NT2/D1 (cell line): ENCODE measurements around the gene APOD.

Experiments
- YY1 ChIP-seq: IDR thresholded peaks from 2 replicates; pipeline ENCODE4 v1.6.1; 2011; ENCODE audit not compliant: insufficient read length, insufficient read depth
- ZNF274 ChIP-seq: IDR thresholded peaks from 2 replicates; pipeline ENCODE4 v1.6.1; 2011; ENCODE audit warnings: mild to moderate bottlenecking, low read depth, low read length

DNA sequence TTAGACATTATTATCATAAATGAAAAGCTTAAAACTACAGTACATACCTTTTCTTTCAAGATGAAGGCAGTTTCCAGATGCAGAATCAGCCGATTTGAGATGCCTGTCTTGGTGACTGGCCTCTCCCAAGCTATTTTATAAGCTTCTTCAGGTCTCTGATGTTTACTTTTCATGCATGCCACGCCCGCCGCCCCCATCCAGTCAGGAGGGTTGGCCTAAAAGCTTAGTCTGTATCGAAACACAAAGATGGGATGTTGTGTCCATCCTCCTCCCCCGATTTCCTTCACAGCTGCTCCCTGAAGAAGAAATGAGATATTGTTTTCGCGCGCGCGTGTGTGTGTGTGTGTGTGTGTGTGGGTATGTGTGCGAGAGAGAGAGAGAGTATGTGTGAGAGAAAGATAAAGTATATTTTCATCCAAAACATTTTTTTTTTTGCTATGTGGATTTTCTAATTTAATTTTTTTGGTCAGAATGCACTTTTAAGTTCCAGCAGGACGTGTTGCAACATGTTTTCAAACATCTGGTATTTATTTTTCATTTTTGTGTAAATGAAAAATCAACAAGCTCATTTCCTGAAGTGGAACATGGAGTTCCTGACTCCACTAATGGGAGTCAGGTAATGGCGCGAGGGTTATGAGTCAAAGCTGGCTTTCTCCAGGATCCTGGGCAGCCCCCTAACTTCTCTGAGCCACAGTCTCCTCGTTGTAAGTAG lies at the start of gene APOD:
- no peak for TF ChIP-seq YY1
- TF ChIP-seq ZNF274, result no peak
